NCI-H446 (cell line): ENCODE data around the gene IFT25.
"Not testable (repeated sequence)": the region's sequence is repeated elsewhere in the genome, so short reads cannot be mapped to it uniquely, and the experiment has no call there.

ENCODE experiments used
- DNase-seq, 2 experiments: peaks; one replicate each; lab custom pipeline; 2025; lab: John Stamatoyannopoulos, UW

The IFT25 gene

DNA sequence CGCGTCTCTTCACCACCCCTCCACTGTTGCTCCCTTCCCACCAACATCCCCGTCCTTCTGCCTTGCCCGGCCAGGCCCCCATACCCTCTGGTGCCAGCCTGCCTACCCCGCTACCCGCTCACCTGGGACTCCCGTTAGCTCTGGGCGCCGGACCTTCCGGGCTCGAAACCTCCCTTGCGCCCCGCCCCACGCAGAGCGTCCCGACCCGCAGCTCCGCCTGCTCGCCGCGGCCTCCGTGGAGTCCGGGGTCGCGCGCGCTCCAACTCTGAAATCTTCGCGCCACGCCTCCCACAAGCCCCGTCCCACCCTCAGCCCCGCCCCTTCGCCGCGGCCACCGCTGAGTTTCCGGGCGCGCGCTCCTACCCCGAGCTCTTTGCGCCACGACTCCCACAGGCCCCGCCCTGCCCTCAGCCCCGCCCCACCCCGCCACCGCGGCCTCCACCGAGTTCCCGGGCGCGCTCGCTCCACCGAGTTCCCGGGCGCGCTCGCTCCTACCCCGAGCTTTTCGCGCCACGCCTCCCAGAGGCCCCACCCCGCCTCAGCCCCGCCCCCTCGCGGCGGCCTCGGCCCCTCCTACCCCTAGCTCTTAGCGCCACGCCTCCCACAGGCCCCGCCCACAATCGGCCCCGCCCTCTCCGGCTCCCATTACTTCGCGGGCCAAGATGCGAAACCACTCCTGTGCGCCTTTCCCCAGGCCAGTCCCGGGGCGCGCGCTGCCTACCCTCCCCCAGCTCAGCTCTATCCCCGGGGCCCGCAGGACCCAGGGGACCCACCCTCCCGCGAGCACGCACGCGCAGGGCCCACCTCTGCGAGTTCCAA lies at the start of gene IFT25:
TSS of gene IFT25 (minus strand) at position 267 of the 819 bp plus-strand sequence. CDS start 5,617 bp downstream, outside the sequence.
- peak; percentile 92 to 98 for DNase-seq

DNA sequence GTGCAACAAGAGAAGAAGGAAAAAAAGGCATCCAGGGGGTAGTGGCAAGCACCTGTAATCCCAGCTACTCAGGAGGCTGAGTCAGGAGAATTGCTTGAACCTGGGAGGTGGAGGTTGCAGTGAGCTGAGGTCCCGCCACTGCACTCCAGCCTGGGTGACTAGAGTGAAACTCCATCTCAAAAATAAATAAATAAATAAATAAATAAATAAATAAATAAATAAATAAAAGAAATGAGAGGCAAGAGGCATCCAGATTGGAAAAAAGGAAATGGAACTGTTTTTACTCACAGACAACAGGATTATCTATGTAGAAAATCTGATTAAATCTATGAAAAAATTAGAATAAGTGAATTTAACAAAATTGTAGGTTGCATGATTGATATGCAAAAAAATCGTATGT lies 49.0 kb upstream of the IFT25 start:
- DNase-seq, result not testable (repeated sequence)

DNA sequence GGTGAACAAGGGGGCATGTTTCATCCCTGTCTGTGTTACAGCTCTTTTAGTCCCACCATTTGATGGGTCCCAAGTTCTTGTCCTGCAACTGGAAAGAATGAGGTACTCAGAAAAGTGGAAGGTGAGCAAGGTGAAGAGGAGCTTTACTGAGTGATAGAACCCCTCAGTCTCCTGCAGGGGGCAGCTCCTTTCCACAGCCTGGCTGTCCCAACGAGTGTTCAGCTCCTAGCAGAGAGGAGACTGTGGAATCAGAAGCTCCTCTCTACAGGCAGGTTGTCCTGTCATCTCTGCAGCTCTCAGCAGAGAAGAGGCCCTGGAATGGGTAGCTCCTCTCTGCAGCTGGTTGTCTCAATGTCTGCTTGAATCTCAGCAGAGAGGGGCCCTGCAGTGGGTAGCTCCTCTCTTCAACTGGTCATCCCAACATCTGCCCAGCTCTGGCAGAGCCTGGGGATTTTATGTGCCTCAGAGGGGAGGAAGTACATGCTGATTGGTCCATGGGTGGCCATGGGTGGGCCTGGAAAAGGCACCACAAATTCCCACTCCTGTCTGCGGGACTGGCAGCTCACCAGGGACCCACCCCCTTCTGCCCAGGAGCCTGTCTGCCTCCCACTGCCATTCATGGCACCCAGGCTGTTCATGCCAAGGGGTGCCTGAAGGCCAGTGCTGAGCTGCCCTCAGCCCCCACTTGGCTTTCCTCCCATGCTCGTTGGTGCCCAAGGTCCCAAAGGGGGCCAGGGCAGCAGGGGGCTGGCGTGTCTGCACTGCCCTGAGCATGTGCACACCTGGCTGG lies 46.8 kb upstream of the IFT25 start:
- DNase-seq, result peak in 1 of 2 experiments; percentile 9

- DNase-seq, result no peak
Observed at GRCh38 chr1:53987880-53988279, 42.4 kb upstream of the IFT25 start.

GRCh38 chr1:53986458-53986857 lies 41.0 kb upstream of the IFT25 start:
- no peak for DNase-seq

GRCh38 chr1:53984726-53985125 lies 39.2 kb upstream of the IFT25 start:
- DNase-seq, result no peak

- no peak for DNase-seq
Observed at GRCh38 chr1:53982763-53983104, 37.2 kb upstream of the IFT25 start.

DNA sequence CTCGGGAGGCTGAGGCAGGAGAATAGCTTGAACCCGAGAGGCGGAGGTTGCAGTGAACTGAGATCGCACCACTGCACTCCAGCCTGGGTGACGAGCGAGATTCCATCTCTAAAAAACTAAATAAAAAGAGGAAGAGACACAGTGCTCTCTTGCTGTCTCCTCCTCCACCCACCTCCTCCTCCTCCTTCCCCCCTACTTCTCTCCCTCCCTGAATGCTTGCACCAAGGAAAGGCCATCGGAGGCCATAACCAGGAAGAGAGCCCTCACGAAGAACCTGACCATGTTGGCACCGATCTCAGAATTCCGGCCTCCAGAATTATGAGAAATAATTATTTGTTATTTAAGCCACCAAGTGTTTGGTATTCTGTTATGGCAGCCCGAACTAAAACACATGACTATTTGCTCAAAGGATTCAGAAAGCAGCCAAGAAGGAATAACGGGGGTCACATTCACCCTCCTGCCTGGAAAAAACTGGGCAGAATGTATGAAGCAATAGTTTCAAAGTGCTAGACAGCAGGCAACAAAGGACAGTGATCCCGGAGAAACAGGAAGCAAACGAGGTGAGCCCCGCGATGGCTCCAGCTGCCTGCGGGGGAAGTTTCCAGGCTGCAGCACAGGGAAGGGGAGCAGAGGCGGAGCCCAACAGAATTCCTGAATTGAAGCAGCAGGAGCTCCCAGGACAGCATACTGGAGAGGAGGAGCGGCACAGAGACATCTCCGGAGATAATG lies 36.7 kb upstream of the IFT25 start:
- no peak for DNase-seq

GRCh38 chr1:53981220-53981619 lies 35.7 kb upstream of the IFT25 start:
- DNase-seq, result no peak

GRCh38 chr1:53979712-53980450 lies 34.4 kb upstream of the IFT25 start:
- no peak for DNase-seq

- DNase-seq, result no peak
Observed at GRCh38 chr1:53975861-53976260, 30.4 kb upstream of the IFT25 start.

GRCh38 chr1:53971718-53972117 lies 26.2 kb upstream of the IFT25 start:
- DNase-seq, result no peak

DNA sequence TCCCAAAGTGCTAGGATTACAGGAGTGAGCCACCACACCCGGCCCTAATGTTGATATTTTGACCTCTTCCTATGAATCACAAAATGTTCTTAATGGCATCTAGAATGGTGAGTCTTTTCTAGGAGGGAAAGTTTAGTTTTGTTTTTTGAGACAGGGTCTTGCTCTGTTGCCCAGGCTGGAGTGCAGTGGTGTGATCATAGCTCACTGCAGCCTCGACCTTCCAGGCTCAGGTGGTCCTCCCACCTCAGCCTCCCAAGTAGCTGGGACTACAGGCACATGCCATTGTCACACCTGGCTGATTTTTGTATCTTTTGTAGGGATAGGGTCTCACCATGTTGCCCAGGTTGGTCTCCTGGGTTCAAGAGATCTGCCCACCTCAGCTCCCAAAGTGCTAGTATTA lies 23.8 kb upstream of the IFT25 start:
- DNase-seq, result not testable (repeated sequence)

GRCh38 chr1:53968125-53968513 lies 22.6 kb upstream of the IFT25 start:
- DNase-seq, result no peak

DNA sequence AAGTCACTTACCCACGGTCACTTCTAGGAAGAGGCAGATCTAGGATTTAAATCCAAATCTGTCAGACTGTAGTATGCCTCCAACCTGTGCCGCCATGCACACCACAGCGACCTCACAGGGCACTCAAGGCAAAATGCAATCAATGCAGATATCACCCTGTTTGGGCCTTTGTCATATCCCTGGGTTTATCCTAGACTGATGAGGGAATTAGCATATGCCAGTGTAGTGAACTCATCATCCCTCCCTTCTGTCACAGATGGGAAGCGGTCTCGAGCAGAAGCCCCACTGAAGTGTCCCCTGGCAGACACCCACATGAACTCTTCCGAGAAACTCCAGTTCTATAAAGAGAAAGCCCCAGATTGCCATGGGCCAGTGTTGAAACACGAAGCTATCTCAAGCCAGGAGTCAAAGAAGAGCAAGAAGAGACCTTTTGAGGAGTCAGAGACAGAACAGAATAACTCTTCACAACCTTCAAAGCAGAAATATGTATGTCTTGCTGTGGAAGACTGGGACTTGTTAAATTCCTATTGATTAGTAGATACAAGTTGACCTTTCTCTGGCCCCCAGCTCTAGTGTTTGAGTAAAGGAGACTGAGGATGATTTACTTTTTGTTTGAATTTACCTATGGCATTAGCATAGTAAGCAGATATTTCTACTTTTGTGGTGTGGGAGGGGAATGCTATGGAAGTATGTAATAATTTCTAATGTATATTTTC lies 22.1 kb upstream of the IFT25 start:
- no peak for DNase-seq

DNA sequence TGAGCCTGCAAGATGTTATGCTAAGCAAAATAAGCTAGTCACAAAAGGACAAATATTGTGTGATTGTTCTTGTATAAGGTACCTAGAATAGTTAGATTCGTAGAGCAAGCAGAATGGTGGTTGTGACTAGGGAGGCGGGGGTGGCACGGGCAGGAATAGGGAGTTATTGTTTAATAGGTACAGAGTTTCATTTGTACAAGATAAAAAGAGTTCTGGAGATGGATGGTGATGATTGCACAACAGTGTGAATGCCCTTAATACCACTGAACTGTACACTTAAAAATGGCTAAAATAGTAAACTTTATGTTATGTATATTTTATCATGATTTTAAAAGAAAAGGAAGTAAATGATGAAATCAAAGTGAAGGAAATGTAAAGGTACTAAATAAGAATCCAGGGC lies 21.3 kb upstream of the IFT25 start:
- no peak for DNase-seq

DNA sequence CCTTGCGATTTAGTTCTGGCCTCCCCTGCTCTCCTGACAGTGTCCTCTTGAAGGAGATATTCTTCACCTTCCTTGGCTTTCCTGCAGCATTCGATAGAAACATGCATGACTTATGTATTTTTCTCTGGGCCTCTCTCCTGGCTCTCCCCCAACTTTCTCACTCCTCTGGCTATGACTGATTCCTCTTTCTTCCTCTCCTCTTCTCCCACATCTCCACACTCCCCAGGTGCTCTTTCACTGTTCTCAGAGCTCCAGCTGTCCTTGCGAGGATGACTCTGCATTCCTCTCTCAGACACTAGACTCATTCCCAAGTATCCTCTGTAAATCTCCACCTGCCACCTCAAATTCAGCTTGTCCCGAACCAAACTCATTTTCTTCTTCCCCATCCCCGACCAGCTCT lies 18.6 kb upstream of the IFT25 start:
- DNase-seq, result no peak

- no peak for DNase-seq
Observed at GRCh38 chr1:53963460-53963859, 18.0 kb upstream of the IFT25 start.

GRCh38 chr1:53962395-53962794 lies 16.9 kb upstream of the IFT25 start:
- no peak for DNase-seq

DNA sequence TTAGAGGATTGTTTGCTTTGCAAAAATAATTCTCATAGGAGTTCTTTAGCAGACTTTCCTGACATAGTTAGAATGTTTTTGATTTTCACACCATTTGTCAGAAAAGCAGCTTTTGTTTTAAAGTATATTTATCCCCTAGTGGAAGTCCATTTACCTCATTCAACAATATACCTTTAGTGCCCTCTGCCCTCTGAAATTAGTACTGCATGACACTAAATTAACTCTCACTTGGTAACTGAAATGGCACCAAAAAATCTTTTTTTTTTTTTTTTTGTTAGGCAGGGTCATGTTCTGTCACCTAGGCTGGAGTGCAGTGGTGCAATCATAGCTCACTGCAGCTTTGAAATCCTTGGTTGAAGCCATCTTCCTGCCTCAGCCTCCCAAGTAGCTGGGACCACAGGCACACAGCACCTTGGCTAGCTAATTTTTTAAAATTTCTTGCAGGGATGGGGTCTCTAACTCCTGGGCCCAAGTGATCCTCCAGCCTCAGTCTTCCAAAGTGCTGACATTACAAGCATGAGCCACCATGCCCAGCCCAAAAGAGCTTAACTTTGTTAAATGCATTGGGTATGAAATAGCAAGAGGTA lies 14.3 kb upstream of the IFT25 start:
- peak; percentile 13 to 15 for DNase-seq
